WTC11 (cell line): ENCODE results near the gene LIF.

ENCODE experiments used
- ELF4 ChIP-seq: sonication (generic); formaldehyde crosslinking; IDR thresholded peaks from 2 replicates; pipeline ENCODE4 v1.8.1; 2022; ENCODE audit warnings: low read depth, mild to moderate bottlenecking, moderate library complexity, missing genetic modification reagents
- NR1H2 ChIP-seq: sonication (generic); formaldehyde crosslinking; IDR thresholded peaks from 2 replicates; pipeline ENCODE4 v1.9.0; 2021; ENCODE audit warnings: mild to moderate bottlenecking, moderate library complexity, missing genetic modification reagents
- SMAD4 ChIP-seq: sonication (generic); formaldehyde crosslinking; IDR thresholded peaks from 2 replicates; pipeline ENCODE4 v1.8.0; 2022; ENCODE audit warnings: mild to moderate bottlenecking, missing genetic modification reagents
- ZBTB21 ChIP-seq: sonication (generic); formaldehyde crosslinking; IDR thresholded peaks from 2 replicates; pipeline ENCODE4 v1.8.1; 2023; ENCODE audit warnings: mild to moderate bottlenecking, missing genetic modification reagents, borderline replicate concordance
- ZNF121 ChIP-seq: sonication (generic); formaldehyde crosslinking; IDR thresholded peaks from 2 replicates; pipeline ENCODE4 v1.8.0; 2023; ENCODE audit warnings: missing genetic modification reagents
- ZNF232 ChIP-seq: sonication (generic); formaldehyde crosslinking; IDR thresholded peaks from 2 replicates; pipeline ENCODE4 v1.8.0; 2022; ENCODE audit warnings: mild to moderate bottlenecking, missing genetic modification reagents
- TF ChIP-seq, protein P1 (sequence below): fragments of 200-600 bp; IDR thresholded peaks from 2 replicates; pipeline ENCODE4 v1.8.0; 2022; ENCODE audit warnings: antibody characterized with exemption
- TF ChIP-seq, protein P2 (sequence below): sonication (generic); formaldehyde crosslinking; IDR thresholded peaks from 2 replicates; pipeline ENCODE4 v1.8.1; 2022; ENCODE audit warnings: low read depth, missing genetic modification reagents, borderline replicate concordance
- TF ChIP-seq, protein P3 (sequence below): sonication (generic); formaldehyde crosslinking; IDR thresholded peaks from 2 replicates; pipeline ENCODE4 v1.8.1; 2023; ENCODE audit warnings: mild to moderate bottlenecking, missing genetic modification reagents
- TF ChIP-seq, protein P4 (sequence below): sonication (generic); formaldehyde crosslinking; IDR thresholded peaks from 2 replicates; pipeline ENCODE4 v1.8.0; 2022; ENCODE audit warnings: missing genetic modification reagents
- TF ChIP-seq, protein P5 (sequence below): sonication (generic); formaldehyde crosslinking; IDR thresholded peaks from 2 replicates; pipeline ENCODE4 v1.8.0; 2022; ENCODE audit warnings: mild to moderate bottlenecking, missing genetic modification reagents
- TF ChIP-seq, protein P6 (sequence below): sonication (generic); formaldehyde crosslinking; IDR thresholded peaks from 2 replicates; pipeline ENCODE4 v1.8.1; 2023; ENCODE audit warnings: mild to moderate bottlenecking, missing genetic modification reagents, moderate library complexity

DNA sequence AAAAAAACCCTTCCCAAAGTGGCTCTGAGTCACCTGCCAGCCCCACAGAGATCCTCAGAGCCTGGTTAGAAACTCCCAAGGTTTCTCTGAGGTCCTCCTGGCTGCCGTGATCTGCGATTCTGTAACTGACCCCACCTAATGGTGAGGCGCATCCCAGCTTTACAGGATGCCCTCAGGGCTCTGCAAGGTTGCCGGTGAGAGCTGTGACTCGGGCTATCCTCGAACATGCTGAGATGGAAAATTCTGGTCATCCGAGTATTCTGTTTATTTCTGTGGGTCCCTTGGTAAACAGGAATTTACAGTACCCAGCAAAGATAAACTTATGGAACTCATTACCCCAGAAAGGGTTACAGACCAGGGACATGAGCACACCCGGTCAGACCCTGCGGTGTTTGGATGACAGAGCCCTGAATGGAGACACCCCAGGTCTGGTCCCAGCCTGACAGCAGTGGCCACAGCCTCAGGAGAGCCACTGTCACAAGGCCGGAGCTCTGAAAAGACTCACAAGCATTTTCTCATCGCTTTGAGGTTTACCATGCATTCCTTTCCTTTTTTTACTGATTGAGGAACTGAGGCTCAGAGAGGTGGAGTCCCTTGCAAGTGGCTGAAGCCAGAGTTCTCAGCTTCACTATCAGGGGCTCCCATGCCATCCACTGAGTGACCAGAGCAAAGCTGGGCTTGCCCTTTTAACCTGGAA is 22.2 kb downstream of the LIF start:
- TF ChIP-seq, protein P1, sequence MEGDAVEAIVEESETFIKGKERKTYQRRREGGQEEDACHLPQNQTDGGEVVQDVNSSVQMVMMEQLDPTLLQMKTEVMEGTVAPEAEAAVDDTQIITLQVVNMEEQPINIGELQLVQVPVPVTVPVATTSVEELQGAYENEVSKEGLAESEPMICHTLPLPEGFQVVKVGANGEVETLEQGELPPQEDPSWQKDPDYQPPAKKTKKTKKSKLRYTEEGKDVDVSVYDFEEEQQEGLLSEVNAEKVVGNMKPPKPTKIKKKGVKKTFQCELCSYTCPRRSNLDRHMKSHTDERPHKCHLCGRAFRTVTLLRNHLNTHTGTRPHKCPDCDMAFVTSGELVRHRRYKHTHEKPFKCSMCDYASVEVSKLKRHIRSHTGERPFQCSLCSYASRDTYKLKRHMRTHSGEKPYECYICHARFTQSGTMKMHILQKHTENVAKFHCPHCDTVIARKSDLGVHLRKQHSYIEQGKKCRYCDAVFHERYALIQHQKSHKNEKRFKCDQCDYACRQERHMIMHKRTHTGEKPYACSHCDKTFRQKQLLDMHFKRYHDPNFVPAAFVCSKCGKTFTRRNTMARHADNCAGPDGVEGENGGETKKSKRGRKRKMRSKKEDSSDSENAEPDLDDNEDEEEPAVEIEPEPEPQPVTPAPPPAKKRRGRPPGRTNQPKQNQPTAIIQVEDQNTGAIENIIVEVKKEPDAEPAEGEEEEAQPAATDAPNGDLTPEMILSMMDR, result no peak
- TF ChIP-seq ELF4 (no peak), ZNF232 (CRISPR knock-in tag) (no peak), NR1H2 (no peak), ZBTB21 (CRISPR knock-in tag) (no peak), SMAD4 (CRISPR knock-in tag) (no peak), ZNF121 (CRISPR knock-in tag) (no peak)
- TF ChIP-seq, protein P2, sequence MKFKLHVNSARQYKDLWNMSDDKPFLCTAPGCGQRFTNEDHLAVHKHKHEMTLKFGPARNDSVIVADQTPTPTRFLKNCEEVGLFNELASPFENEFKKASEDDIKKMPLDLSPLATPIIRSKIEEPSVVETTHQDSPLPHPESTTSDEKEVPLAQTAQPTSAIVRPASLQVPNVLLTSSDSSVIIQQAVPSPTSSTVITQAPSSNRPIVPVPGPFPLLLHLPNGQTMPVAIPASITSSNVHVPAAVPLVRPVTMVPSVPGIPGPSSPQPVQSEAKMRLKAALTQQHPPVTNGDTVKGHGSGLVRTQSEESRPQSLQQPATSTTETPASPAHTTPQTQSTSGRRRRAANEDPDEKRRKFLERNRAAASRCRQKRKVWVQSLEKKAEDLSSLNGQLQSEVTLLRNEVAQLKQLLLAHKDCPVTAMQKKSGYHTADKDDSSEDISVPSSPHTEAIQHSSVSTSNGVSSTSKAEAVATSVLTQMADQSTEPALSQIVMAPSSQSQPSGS (CRISPR knock-in tag), result no peak
- TF ChIP-seq, protein P3, sequence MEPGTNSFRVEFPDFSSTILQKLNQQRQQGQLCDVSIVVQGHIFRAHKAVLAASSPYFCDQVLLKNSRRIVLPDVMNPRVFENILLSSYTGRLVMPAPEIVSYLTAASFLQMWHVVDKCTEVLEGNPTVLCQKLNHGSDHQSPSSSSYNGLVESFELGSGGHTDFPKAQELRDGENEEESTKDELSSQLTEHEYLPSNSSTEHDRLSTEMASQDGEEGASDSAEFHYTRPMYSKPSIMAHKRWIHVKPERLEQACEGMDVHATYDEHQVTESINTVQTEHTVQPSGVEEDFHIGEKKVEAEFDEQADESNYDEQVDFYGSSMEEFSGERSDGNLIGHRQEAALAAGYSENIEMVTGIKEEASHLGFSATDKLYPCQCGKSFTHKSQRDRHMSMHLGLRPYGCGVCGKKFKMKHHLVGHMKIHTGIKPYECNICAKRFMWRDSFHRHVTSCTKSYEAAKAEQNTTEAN, result no peak
- TF ChIP-seq, protein P4, sequence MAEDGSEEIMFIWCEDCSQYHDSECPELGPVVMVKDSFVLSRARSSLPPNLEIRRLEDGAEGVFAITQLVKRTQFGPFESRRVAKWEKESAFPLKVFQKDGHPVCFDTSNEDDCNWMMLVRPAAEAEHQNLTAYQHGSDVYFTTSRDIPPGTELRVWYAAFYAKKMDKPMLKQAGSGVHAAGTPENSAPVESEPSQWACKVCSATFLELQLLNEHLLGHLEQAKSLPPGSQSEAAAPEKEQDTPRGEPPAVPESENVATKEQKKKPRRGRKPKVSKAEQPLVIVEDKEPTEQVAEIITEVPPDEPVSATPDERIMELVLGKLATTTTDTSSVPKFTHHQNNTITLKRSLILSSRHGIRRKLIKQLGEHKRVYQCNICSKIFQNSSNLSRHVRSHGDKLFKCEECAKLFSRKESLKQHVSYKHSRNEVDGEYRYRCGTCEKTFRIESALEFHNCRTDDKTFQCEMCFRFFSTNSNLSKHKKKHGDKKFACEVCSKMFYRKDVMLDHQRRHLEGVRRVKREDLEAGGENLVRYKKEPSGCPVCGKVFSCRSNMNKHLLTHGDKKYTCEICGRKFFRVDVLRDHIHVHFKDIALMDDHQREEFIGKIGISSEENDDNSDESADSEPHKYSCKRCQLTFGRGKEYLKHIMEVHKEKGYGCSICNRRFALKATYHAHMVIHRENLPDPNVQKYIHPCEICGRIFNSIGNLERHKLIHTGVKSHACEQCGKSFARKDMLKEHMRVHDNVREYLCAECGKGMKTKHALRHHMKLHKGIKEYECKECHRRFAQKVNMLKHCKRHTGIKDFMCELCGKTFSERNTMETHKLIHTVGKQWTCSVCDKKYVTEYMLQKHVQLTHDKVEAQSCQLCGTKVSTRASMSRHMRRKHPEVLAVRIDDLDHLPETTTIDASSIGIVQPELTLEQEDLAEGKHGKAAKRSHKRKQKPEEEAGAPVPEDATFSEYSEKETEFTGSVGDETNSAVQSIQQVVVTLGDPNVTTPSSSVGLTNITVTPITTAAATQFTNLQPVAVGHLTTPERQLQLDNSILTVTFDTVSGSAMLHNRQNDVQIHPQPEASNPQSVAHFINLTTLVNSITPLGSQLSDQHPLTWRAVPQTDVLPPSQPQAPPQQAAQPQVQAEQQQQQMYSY (CRISPR knock-in tag), result no peak
- TF ChIP-seq, protein P5, sequence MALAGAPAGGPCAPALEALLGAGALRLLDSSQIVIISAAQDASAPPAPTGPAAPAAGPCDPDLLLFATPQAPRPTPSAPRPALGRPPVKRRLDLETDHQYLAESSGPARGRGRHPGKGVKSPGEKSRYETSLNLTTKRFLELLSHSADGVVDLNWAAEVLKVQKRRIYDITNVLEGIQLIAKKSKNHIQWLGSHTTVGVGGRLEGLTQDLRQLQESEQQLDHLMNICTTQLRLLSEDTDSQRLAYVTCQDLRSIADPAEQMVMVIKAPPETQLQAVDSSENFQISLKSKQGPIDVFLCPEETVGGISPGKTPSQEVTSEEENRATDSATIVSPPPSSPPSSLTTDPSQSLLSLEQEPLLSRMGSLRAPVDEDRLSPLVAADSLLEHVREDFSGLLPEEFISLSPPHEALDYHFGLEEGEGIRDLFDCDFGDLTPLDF (CRISPR knock-in tag), result no peak
- TF ChIP-seq, protein P6, sequence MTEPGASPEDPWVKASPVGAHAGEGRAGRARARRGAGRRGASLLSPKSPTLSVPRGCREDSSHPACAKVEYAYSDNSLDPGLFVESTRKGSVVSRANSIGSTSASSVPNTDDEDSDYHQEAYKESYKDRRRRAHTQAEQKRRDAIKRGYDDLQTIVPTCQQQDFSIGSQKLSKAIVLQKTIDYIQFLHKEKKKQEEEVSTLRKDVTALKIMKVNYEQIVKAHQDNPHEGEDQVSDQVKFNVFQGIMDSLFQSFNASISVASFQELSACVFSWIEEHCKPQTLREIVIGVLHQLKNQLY (CRISPR knock-in tag), result no peak
